HepG2 (cell line): ENCODE measurements around the gene CEP250. TPM values are rescaled to one million over a fixed set of nuclear protein-coding genes. Genes with fewer than 3 reads are reported as not detected.
A peak's percentile ranks its signal among the peaks of the same experiment; 100 is the strongest.

ENCODE experiments used
- HNF4A ChIP-seq: sonication (generic); formaldehyde crosslinking; IDR thresholded peaks from 2 replicates; pipeline ENCODE4 v1.4.0; 2020; ENCODE audit warnings: missing genetic modification reagents
- MAF1 ChIP-seq: sonication (generic); formaldehyde crosslinking; IDR thresholded peaks from 2 replicates; pipeline ENCODE4 v1.5.0; 2020; ENCODE audit warnings: missing genetic modification reagents, borderline replicate concordance
- MEIS1 ChIP-seq: sonication (generic); formaldehyde crosslinking; IDR thresholded peaks from 2 replicates; pipeline ENCODE4 v1.9.0; 2021; ENCODE audit warnings: mild to moderate bottlenecking, missing genetic modification reagents, moderate library complexity, borderline replicate concordance
- NR2C2 ChIP-seq: sonication (generic); formaldehyde crosslinking; IDR thresholded peaks from 2 replicates; pipeline ENCODE4 v1.4.0; 2020; ENCODE audit warnings: missing genetic modification reagents, mild to moderate bottlenecking, moderate library complexity, borderline replicate concordance
- NR2F1 ChIP-seq, 2 experiments: fragments of 450-650 bp in 1 of 2; formaldehyde crosslinking in 1 of 2; IDR thresholded peaks; 2 replicates each; pipeline versions ENCODE4 v1.5.0 to v1.6.1; 2016 to 2020; ENCODE audit warnings: mild to moderate bottlenecking in 1 of 2, missing compliant biosample characterization in 1 of 2, missing genetic modification reagents in 1 of 2, moderate library complexity in 1 of 2
- PTBP1 ChIP-seq: fragments of 200-400 bp; formaldehyde crosslinking; IDR thresholded peaks from 2 replicates; pipeline ENCODE4 v1.6.1; 2018; ENCODE audit warnings: low read length, low read depth; ENCODE audit not compliant: poor library complexity, severe bottlenecking
- TBX2 ChIP-seq: sonication (generic); formaldehyde crosslinking; IDR thresholded peaks from 2 replicates; pipeline ENCODE4 v1.5.0; 2020; ENCODE audit warnings: missing genetic modification reagents, mild to moderate bottlenecking, borderline replicate concordance
- TBX3 ChIP-seq: fragments of 450-650 bp; IDR thresholded peaks from 2 replicates; pipeline ENCODE4 v1.6.1; 2017; ENCODE audit warnings: antibody characterized with exemption, mild to moderate bottlenecking, inconsistent platforms, borderline replicate concordance
- ZBTB49 ChIP-seq: sonication (generic); formaldehyde crosslinking; IDR thresholded peaks from 2 replicates; pipeline ENCODE4 v1.4.0; 2020; ENCODE audit warnings: missing genetic modification reagents, borderline replicate concordance
- ZNF589 ChIP-seq: sonication (generic); formaldehyde crosslinking; conservative IDR thresholded peaks from 2 replicates; pipeline ENCODE4 v1.8.0; 2022; ENCODE audit warnings: mild to moderate bottlenecking, moderate library complexity, missing genetic modification reagents
- ZNF777 ChIP-seq: sonication (generic); formaldehyde crosslinking; IDR thresholded peaks from 2 replicates; pipeline ENCODE4 v1.4.0; 2020; ENCODE audit warnings: missing genetic modification reagents
- ZNF788 ChIP-seq: sonication (generic); formaldehyde crosslinking; IDR thresholded peaks from 2 replicates; pipeline ENCODE4 v1.5.0; 2020; ENCODE audit warnings: mild to moderate bottlenecking, missing genetic modification reagents, borderline replicate concordance
- polyA plus RNA-seq, 8 experiments: library from polyadenylated mRNA; depleted of rRNA in 3 of 8; stranded (reverse) in 7 of 8; unstranded in 1 of 8; fragments of >200 nt; fragmentation: Illumina TruSeq in 4 of 8; extraction: Trizol in 4 of 8; gene quantifications; 2 replicates each; pipeline versions ENCODE4 v1.2.1 to v1.2.3, GENCODE V29; 2011 to 2016; ENCODE audit warnings: low read depth in 4 of 8, missing spikeins in 1 of 8, mixed read lengths in 1 of 8; ENCODE audit not compliant: insufficient read depth in 1 of 8
- total RNA-seq, 5 experiments: library from RNA; depleted of rRNA; stranded (reverse); fragments of >200 nt; fragmentation: Illumina TruSeq; extraction: Trizol; gene quantifications; 2 replicates each; pipeline ENCODE4 v1.2.3, GENCODE V29; 2016; ENCODE audit warnings: low read depth in 1 of 5
- TF ChIP-seq, protein P1 (sequence below): IDR thresholded peaks from 2 replicates; pipeline ENCODE4 v1.6.1; 2016; ENCODE audit warnings: mild to moderate bottlenecking
- TF ChIP-seq, protein P2 (sequence below): sonication (generic); formaldehyde crosslinking; IDR thresholded peaks from 2 replicates; pipeline ENCODE4 v1.4.0; 2020; ENCODE audit warnings: mild to moderate bottlenecking, missing genetic modification reagents, borderline replicate concordance
- TF ChIP-seq, protein P3 (sequence below): IDR thresholded peaks from 2 replicates; pipeline ENCODE4 v1.6.1; 2012; ENCODE audit warnings: low read length, improper control_type of control experiment

The CEP250 gene
- total and polyA plus RNA-seq, 2 of the 13 experiments (the other 11 are each of a cell fraction or from before 2014, with no cell fraction given) = 28.8 to 55.3 TPM

GRCh38 chr20:35541783-35542662, 86.6 kb downstream of the CEP250 start, which contains the start of gene ERGIC3 (continued):
- TF ChIP-seq, protein P1, sequence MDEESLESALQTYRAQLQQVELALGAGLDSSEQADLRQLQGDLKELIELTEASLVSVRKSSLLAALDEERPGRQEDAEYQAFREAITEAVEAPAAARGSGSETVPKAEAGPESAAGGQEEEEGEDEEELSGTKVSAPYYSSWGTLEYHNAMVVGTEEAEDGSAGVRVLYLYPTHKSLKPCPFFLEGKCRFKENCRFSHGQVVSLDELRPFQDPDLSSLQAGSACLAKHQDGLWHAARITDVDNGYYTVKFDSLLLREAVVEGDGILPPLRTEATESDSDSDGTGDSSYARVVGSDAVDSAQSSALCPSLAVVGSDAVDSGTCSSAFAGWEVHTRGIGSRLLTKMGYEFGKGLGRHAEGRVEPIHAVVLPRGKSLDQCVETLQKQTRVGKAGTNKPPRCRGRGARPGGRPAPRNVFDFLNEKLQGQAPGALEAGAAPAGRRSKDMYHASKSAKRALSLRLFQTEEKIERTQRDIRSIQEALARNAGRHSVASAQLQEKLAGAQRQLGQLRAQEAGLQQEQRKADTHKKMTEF = peak; percentile 92; the same call in 1 of the 2 replicates
- TF ChIP-seq NR2F1 (CRISPR knock-in tag; IDR thresholded peaks at IDR 0.05) (peak in 1 of 2 experiments; percentile 60; a peak in 1 of 4 replicates), TBX3 (0 out of 2 replicates have a peak, but pooled peaks have one; percentile 26), ZNF788 (CRISPR knock-in tag) (no peak), MEIS1 (no peak; the same call in 1 of the 2 replicates), ZNF777 (0 out of 2 replicates have a peak, but pooled peaks have one; percentile 44), HNF4A (CRISPR knock-in tag) (no peak), MAF1 (CRISPR knock-in tag) (no peak; the same call in 1 of the 2 replicates), PTBP1 (peak; percentile 41), TBX2 (CRISPR knock-in tag) (peak; percentile 94), ZNF589 (CRISPR knock-in tag) (no peak; the same call in 1 of the 2 replicates), ZBTB49 (CRISPR knock-in tag) (no peak), NR2C2 (peak; percentile 99)
- TF ChIP-seq, protein P2, sequence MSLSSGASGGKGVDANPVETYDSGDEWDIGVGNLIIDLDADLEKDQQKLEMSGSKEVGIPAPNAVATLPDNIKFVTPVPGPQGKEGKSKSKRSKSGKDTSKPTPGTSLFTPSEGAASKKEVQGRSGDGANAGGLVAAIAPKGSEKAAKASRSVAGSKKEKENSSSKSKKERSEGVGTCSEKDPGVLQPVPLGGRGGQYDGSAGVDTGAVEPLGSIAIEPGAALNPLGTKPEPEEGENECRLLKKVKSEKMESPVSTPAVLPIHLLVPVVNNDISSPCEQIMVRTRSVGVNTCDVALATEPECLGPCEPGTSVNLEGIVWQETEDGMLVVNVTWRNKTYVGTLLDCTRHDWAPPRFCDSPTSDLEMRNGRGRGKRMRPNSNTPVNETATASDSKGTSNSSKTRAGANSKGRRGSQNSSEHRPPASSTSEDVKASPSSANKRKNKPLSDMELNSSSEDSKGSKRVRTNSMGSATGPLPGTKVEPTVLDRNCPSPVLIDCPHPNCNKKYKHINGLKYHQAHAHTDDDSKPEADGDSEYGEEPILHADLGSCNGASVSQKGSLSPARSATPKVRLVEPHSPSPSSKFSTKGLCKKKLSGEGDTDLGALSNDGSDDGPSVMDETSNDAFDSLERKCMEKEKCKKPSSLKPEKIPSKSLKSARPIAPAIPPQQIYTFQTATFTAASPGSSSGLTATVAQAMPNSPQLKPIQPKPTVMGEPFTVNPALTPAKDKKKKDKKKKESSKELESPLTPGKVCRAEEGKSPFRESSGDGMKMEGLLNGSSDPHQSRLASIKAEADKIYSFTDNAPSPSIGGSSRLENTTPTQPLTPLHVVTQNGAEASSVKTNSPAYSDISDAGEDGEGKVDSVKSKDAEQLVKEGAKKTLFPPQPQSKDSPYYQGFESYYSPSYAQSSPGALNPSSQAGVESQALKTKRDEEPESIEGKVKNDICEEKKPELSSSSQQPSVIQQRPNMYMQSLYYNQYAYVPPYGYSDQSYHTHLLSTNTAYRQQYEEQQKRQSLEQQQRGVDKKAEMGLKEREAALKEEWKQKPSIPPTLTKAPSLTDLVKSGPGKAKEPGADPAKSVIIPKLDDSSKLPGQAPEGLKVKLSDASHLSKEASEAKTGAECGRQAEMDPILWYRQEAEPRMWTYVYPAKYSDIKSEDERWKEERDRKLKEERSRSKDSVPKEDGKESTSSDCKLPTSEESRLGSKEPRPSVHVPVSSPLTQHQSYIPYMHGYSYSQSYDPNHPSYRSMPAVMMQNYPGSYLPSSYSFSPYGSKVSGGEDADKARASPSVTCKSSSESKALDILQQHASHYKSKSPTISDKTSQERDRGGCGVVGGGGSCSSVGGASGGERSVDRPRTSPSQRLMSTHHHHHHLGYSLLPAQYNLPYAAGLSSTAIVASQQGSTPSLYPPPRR (CRISPR knock-in tag) = peak; percentile 45
- TF ChIP-seq, protein P3, sequence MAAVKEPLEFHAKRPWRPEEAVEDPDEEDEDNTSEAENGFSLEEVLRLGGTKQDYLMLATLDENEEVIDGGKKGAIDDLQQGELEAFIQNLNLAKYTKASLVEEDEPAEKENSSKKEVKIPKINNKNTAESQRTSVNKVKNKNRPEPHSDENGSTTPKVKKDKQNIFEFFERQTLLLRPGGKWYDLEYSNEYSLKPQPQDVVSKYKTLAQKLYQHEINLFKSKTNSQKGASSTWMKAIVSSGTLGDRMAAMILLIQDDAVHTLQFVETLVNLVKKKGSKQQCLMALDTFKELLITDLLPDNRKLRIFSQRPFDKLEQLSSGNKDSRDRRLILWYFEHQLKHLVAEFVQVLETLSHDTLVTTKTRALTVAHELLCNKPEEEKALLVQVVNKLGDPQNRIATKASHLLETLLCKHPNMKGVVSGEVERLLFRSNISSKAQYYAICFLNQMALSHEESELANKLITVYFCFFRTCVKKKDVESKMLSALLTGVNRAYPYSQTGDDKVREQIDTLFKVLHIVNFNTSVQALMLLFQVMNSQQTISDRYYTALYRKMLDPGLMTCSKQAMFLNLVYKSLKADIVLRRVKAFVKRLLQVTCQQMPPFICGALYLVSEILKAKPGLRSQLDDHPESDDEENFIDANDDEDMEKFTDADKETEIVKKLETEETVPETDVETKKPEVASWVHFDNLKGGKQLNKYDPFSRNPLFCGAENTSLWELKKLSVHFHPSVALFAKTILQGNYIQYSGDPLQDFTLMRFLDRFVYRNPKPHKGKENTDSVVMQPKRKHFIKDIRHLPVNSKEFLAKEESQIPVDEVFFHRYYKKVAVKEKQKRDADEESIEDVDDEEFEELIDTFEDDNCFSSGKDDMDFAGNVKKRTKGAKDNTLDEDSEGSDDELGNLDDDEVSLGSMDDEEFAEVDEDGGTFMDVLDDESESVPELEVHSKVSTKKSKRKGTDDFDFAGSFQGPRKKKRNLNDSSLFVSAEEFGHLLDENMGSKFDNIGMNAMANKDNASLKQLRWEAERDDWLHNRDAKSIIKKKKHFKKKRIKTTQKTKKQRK = no peak
